K562 (cell line): ENCODE results near the gene LCN1. TPM values are rescaled to one million over a fixed set of nuclear protein-coding genes. Genes with fewer than 3 reads are reported as not detected.

Source experiments
- CBX5 ChIP-seq: IDR thresholded peaks from 2 replicates; pipeline ENCODE4 v1.6.1; 2014; ENCODE audit warnings: low read depth, borderline replicate concordance
- CCNT2 ChIP-seq: IDR thresholded peaks from 2 replicates; pipeline ENCODE4 v1.6.1; 2011; ENCODE audit warnings: borderline replicate concordance, low read depth, mild to moderate bottlenecking, moderate library complexity, mixed read lengths, low read length; ENCODE audit not compliant: insufficient read length; ENCODE audit errors: extremely low read depth
- DIDO1 ChIP-seq: fragments of 450-650 bp; IDR thresholded peaks from 2 replicates; pipeline ENCODE4 v1.6.1; 2016; ENCODE audit warnings: low read depth, missing biosample characterization, missing genetic modification characterization
- ELF2 ChIP-seq: fragments of 250-450 bp; sonication (Bioruptor Pico); IDR thresholded peaks from 2 replicates; pipeline ENCODE4 v1.5.0; 2021; ENCODE audit warnings: mild to moderate bottlenecking
- HCFC1 ChIP-seq: IDR thresholded peaks from 2 replicates; pipeline ENCODE4 v1.6.1; 2012; ENCODE audit warnings: low read depth, low read length, improper control_type of control experiment
- KLF16 ChIP-seq: IDR thresholded peaks from 2 replicates; pipeline ENCODE4 v1.6.1; 2016; ENCODE audit warnings: antibody characterized with exemption
- NUFIP1 ChIP-seq: fragments of 450-650 bp; IDR thresholded peaks from 2 replicates; pipeline ENCODE4 v1.6.1; 2018; ENCODE audit not compliant: partially characterized antibody
- RAD21 ChIP-seq, 2 experiments: fragments of 250-450 bp in 1 of 2; fragments of 450-650 bp in 1 of 2; sonication (Bioruptor Pico) in 1 of 2; formaldehyde crosslinking in 1 of 2; IDR thresholded peaks in 1 of 2; conservative IDR thresholded peaks in 1 of 2; 2 replicates each; pipeline versions ENCODE4 v1.4.0 to v1.8.0; 2020 to 2022; ENCODE audit warnings: mild to moderate bottlenecking in 2 of 2, moderate library complexity in 1 of 2
- SIX5 ChIP-seq, 2 experiments: IDR thresholded peaks; 2 replicates each; pipeline ENCODE4 v1.6.1; 2011; ENCODE audit warnings: low read length in 2 of 2, borderline replicate concordance in 1 of 2, low read depth in 1 of 2, mild to moderate bottlenecking in 1 of 2, moderate library complexity in 1 of 2; ENCODE audit not compliant: insufficient read depth in 1 of 2
- TEAD4 ChIP-seq, 2 experiments: sonication (generic) in 1 of 2; formaldehyde crosslinking in 1 of 2; IDR thresholded peaks; 2 replicates each; pipeline versions ENCODE4 v1.6.1 to v1.8.0; 2012 to 2022; ENCODE audit warnings: borderline replicate concordance in 1 of 2, inconsistent platforms in 1 of 2, low read length in 1 of 2, mild to moderate bottlenecking in 1 of 2, missing genetic modification reagents in 1 of 2
- ZSCAN32 ChIP-seq: fragments of 450-650 bp; formaldehyde crosslinking; IDR thresholded peaks from 2 replicates; pipeline ENCODE4 v1.4.0; 2020; ENCODE audit warnings: mild to moderate bottlenecking, moderate library complexity
- polyA plus RNA-seq, 8 experiments: library from polyadenylated mRNA; depleted of rRNA in 4 of 8; stranded (reverse) in 5 of 8; unstranded in 3 of 8; fragments of >200 nt; fragmentation: Nextera tagmentation in 2 of 8; fragmentation: Illumina TruSeq in 1 of 8; extraction: Ambion mirVana in 2 of 8; extraction: Trizol in 1 of 8; gene quantifications; 2 replicates each; pipeline versions ENCODE4 v1.2.1 to v1.2.3, GENCODE V29; 2011 to 2014; ENCODE audit warnings: inconsistent platforms in 1 of 8, missing spikeins in 1 of 8
- total RNA-seq, 7 experiments: library from RNA; depleted of rRNA in 6 of 7; stranded (reverse); fragments of >200 nt in 6 of 7; fragmentation: Illumina TruSeq in 2 of 7; extraction: Trizol in 2 of 7; gene quantifications; 2 replicates each; pipeline versions ENCODE4 v1.2.1 to v1.2.3, GENCODE V29; 2011 to 2021; ENCODE audit warnings: low replicate concordance in 1 of 7
- TF ChIP-seq, protein P1 (sequence below): fragments of 450-650 bp; IDR thresholded peaks from 2 replicates; pipeline ENCODE4 v1.6.1; 2018; ENCODE audit not compliant: partially characterized antibody
- TF ChIP-seq, protein P2 (sequence below): IDR thresholded peaks from 2 replicates; pipeline ENCODE4 v1.6.1; 2016; ENCODE audit warnings: missing genetic modification characterization, missing compliant biosample characterization
- TF ChIP-seq, protein P3 (sequence below): fragments of 250-450 bp; sonication (Bioruptor Pico); IDR thresholded peaks from 2 replicates; pipeline ENCODE4 v1.4.0; 2020; ENCODE audit warnings: borderline replicate concordance
- TF ChIP-seq, protein P4 (sequence below): fragments of 250-450 bp; sonication (Bioruptor Pico); IDR thresholded peaks from 2 replicates; pipeline ENCODE4 v1.5.0; 2021; ENCODE audit warnings: mild to moderate bottlenecking, borderline replicate concordance

Gene LCN1
- total and polyA plus RNA-seq, 9 of the 15 experiments (the other 6 are each of a cell fraction or from before 2014, with no cell fraction given) = not detected

DNA sequence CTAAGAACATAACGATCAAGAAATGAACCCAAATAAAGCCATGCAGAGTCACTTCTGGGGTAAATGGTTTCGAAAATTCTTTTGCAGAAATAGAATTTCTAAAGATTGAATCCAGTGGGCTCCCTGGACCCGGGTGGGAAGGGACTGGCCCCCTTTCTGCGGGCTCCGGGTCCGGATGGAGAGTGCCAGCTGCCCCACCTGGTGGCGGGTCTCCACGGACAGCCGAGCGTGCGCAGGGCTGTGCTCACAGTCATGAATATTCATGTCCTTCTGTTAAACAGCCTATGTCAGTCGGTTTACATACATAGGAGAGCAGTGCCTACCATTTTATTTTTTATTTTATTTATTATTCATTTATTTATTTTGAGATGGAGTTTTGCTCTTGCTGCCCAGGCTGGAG, 46.3 kb upstream of the LCN1 start (continued):
- TF ChIP-seq, protein P1, sequence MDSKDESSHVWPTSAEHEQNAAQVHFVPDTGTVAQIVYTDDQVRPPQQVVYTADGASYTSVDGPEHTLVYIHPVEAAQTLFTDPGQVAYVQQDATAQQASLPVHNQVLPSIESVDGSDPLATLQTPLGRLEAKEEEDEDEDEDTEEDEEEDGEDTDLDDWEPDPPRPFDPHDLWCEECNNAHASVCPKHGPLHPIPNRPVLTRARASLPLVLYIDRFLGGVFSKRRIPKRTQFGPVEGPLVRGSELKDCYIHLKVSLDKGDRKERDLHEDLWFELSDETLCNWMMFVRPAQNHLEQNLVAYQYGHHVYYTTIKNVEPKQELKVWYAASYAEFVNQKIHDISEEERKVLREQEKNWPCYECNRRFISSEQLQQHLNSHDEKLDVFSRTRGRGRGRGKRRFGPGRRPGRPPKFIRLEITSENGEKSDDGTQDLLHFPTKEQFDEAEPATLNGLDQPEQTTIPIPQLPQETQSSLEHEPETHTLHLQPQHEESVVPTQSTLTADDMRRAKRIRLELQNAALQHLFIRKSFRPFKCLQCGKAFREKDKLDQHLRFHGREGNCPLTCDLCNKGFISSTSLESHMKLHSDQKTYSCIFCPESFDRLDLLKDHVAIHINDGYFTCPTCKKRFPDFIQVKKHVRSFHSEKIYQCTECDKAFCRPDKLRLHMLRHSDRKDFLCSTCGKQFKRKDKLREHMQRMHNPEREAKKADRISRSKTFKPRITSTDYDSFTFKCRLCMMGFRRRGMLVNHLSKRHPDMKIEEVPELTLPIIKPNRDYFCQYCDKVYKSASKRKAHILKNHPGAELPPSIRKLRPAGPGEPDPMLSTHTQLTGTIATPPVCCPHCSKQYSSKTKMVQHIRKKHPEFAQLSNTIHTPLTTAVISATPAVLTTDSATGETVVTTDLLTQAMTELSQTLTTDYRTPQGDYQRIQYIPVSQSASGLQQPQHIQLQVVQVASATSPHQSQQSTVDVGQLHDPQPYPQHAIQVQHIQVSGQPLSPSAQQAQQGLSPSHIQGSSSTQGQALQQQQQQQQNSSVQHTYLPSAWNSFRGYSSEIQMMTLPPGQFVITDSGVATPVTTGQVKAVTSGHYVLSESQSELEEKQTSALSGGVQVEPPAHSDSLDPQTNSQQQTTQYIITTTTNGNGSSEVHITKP = no peak
- TF ChIP-seq TEAD4 (IDR thresholded peaks at IDR 0.05; ENCODE audit: low read length) = no peak
- TF ChIP-seq TEAD4 (CRISPR knock-in tag; IDR thresholded peaks at IDR 0.05; ENCODE audit: borderline replicate concordance) = no peak
- no peak for TF ChIP-seq DIDO1
- TF ChIP-seq KLF16 = 0 out of 2 replicates have a peak, but pooled peaks have one; percentile 8
- TF ChIP-seq ZSCAN32 (CRISPR knock-in tag) = no peak
- no peak for TF ChIP-seq CBX5
- no peak for TF ChIP-seq ELF2 (CRISPR knock-in tag)
- TF ChIP-seq, protein P2, sequence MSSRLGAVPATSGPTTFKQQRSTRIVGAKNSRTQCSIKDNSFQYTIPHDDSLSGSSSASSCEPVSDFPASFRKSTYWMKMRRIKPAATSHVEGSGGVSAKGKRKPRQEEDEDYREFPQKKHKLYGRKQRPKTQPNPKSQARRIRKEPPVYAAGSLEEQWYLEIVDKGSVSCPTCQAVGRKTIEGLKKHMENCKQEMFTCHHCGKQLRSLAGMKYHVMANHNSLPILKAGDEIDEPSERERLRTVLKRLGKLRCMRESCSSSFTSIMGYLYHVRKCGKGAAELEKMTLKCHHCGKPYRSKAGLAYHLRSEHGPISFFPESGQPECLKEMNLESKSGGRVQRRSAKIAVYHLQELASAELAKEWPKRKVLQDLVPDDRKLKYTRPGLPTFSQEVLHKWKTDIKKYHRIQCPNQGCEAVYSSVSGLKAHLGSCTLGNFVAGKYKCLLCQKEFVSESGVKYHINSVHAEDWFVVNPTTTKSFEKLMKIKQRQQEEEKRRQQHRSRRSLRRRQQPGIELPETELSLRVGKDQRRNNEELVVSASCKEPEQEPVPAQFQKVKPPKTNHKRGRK (tag) = no peak
- TF ChIP-seq, protein P3, sequence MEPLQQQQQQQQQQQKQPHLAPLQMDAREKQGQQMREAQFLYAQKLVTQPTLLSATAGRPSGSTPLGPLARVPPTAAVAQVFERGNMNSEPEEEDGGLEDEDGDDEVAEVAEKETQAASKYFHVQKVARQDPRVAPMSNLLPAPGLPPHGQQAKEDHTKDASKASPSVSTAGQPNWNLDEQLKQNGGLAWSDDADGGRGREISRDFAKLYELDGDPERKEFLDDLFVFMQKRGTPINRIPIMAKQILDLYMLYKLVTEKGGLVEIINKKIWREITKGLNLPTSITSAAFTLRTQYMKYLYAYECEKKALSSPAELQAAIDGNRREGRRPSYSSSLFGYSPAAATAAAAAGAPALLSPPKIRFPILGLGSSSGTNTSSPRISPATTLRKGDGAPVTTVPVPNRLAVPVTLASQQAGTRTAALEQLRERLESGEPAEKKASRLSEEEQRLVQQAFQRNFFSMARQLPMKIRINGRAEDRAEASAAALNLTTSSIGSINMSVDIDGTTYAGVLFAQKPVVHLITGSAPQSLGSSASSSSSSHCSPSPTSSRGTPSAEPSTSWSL (CRISPR knock-in tag) = no peak
- peak; percentile 56 to 71 for TF ChIP-seq RAD21 (CRISPR knock-in tag; conservative IDR thresholded peaks at IDR 0.05 in 1 of 2, IDR thresholded peaks at IDR 0.05 in 1 of 2)
- TF ChIP-seq, protein P4, sequence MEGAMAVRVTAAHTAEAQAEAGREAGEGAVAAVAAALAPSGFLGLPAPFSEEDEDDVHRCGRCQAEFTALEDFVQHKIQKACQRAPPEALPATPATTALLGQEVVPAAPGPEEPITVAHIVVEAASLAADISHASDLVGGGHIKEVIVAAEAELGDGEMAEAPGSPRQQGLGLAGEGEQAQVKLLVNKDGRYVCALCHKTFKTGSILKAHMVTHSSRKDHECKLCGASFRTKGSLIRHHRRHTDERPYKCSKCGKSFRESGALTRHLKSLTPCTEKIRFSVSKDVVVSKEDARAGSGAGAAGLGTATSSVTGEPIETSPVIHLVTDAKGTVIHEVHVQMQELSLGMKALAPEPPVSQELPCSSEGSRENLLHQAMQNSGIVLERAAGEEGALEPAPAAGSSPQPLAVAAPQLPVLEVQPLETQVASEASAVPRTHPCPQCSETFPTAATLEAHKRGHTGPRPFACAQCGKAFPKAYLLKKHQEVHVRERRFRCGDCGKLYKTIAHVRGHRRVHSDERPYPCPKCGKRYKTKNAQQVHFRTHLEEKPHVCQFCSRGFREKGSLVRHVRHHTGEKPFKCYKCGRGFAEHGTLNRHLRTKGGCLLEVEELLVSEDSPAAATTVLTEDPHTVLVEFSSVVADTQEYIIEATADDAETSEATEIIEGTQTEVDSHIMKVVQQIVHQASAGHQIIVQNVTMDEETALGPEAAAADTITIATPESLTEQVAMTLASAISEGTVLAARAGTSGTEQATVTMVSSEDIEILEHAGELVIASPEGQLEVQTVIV (CRISPR knock-in tag) = no peak
- no peak for TF ChIP-seq CCNT2
- no peak for TF ChIP-seq SIX5 (IDR thresholded peaks at IDR 0.05; ENCODE audit: borderline replicate concordance in 1 of 2, insufficient read depth in 1 of 2, low read depth in 1 of 2, low read length in 2 of 2)
- no peak for TF ChIP-seq NUFIP1
- TF ChIP-seq HCFC1 = no peak
